NCI-H748 treated with DMSO at 0.1 percent for 48 hours (cell line): Measurements from ENCODE around the gene P2RX3.

Source experiments
- DNase-seq: peaks from one replicate; lab custom pipeline; 2025; lab: John Stamatoyannopoulos, UW

The P2RX3 gene

DNA sequence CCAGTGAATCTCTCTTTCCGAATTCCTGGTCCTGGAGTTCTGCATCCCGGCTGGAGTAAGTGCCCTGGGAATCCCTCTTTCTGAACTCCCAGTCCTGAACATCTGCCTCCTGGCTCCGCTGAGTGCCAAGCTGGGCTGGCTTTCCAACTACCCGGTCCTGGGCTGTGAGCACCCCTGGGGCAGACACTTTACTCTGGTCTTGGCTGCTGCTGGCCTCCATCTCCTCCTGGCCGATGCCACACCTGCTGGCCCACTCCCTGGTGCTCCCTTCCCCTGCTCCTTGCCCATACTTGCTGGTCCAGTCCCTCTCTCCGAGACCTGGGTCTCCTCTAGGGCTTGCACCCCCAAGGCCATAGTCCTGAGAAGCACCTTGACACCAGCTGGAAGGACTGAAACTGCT lies 28.1 kb upstream of the P2RX3 start:
- DNase-seq = no peak

DNA sequence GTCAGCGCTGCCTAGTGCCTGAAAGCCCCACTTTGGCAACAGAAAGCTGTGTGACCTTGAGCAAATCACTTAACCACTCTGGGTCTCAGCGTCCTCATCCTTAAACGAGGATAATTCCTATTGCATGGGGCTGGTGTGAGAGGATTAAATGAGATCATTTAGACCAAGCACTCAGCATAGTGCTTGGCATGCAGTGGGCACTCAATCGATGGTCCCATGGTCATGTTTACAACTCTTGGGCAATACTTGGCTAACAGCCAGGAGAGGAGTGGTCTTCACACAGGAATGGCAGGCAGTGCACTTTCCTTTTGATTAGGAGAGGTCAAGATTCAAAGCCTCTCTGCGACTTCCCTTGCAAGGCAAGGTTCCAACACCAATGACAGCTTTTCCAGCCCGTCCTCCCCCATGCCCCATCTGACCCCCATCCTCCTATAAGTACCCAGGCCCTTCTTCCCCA lies 27.5 kb upstream of the P2RX3 start:
- DNase-seq = peak; percentile 23

DNA sequence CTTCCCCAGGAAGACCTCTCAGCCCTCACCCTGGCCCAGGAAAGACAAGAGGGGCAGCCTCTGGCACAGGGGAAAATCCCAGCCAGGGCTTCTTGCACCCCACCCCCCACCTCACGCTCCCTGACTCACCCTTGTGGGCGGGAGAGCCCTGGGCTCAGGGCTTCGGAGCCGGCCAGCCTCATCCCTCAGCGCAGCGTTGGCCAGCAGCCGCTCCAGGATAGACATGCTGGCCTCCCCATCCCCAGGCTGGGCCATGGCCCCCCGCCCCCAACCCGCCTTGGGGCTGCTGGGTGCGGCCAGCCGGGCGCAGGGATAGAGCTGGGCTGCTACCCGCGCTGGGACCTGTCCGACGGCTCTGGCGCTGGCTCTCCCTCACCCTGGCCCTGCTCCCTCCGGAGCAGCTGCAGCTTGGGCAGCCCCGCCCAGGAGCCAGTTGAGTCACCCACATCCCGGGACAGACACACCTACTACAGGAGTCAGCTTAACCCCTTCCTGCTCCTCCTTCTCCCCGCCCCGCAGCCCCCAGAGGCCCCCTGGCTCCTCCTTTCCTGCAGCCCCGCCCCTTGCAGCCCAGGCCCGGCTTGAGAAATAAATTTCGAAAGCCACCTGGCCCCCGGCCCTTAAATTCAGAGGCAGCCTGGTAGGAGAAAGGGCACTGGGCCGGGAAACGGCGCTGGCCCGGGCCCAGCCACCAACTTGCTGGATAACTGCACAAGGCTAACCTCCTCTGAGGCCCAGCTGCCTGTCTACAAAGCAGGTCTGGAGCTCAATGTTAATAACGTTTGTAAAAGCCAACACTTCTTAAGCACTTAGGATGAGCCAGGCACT lies 26.8 kb upstream of the P2RX3 start:
- DNase-seq = no peak

DNA sequence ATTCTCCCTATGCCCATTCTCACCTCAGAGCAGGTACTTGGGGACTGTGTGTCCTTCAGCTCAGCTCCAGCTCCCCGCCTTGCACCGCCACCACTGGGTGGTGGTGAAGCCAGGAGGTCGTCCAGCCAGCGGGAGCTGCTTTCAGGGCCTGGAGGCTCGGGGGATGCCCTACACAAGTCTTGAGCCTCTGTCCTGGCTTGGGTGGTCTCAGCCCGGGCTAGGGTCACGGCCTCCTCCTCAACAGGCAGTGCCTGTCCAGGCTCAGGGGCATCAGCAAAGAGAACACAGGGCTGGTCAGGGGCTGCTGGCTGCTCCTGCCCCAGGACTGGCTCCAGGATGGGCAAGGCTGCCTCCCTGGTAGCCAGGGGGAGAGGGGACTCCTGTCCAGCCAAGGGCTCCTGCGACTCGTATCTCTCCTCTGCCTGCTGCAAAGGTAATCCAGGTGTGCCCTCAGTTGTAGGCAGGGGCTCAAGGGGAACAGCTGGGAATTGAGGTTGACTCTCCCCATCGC lies 25.6 kb upstream of the P2RX3 start:
- DNase-seq = no peak

DNA sequence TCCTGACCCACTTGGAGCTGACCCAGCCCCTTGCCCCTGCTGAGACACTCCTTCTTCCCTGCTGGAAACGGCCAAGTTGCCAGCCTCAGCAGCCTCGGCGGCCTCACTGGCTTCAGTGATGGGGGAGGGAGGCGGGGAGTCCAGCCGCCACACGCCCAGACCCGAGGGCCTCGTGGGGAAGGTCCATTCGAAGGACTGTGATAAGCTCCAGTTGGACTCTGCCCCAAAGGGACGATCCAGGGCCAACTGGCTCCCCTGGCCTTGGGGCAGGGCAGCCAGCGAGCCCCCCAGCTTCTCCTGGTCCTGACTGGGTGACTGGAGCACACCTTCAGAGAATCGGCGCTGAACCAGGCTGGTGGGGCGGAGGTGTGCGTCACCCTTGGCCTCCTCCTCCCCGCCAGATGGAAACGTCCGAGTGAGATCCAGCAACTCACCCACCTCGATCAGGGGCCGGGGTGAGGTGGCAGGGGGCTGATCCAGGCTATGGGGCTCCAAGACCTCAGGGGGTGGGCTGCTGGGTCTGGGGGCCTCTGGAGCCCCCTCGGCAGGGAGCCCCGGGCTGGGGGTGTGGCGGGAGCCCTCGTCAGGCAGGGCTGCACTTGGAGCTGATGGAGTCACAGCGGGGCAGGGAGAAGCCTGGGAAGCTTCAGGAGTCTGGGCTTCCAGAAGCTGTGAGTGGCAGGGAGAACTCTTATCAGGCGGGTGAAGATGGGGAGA lies 24.9 kb upstream of the P2RX3 start:
- DNase-seq = no peak

DNA sequence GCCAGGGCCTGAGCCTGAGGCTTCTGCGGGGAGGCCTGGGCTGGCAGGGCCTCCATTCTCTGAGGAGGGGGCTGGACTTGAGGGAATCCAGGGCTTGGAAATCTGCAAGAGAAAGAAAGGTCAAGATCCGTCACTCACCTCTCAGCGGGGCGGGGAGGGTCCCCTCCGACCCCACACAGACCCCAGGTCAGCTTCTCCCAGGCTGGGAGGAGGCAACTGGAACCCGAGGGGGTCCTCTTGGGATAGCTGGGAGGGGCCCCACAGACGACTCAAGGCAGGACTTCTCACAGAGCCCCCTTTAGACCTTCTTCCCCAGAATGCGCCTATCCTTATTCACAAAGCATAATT lies 24.4 kb upstream of the P2RX3 start:
- DNase-seq = no peak

DNA sequence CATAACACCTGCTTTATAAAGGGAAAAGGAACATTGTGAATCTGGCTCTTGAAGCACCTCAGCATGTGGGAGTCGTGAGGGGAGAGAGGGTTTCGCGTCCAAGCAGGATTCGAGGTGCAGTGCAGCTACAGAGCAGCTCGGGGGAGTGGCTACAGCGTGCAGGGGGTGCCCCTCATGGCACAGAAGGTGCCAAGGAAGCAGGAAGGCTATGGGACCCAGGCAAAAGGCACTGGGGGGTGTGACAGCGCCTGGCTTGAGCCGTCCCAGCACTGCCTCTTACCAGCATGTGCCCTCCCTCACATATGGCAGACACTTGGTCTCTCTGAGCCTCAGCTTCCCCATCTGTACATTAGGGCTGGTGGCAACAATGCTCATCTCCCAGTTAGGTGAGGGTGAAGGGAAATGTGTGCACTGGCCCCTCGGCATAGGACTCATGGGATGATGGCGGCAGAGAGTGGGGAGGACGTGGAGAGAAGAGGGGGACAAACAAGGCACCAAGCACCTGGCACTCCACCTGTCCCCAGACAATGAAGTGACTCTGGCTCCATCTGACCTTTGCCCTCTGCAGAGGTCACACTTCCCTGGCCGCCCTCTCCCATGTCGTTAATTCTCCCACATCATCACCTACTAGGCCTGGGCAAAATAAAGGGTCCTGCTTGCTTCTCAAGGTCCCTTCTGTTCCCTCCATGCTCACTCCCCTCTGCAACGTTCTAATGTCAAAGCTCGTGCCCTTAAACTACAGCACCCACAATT lies 23.8 kb upstream of the P2RX3 start:
- DNase-seq = no peak

DNA sequence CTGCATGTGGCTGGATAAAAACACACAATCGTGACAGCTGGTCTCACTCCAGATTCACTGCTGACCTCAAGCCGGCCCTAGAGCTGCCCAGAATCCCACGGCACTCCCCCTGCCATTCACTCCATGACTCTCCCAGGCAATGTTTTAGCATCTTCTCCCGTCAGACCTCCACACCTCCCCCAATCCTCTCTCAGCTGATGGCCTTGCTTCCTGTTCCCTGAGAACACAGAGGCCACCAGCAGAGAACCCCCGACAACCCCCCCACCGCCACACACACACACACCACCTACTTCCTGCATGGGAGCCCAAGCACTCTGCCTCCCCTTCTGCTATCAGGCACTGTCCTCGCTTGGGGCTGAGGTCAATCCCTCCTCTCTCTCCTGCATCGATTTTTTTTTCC lies 22.7 kb upstream of the P2RX3 start:
- DNase-seq = no peak

DNA sequence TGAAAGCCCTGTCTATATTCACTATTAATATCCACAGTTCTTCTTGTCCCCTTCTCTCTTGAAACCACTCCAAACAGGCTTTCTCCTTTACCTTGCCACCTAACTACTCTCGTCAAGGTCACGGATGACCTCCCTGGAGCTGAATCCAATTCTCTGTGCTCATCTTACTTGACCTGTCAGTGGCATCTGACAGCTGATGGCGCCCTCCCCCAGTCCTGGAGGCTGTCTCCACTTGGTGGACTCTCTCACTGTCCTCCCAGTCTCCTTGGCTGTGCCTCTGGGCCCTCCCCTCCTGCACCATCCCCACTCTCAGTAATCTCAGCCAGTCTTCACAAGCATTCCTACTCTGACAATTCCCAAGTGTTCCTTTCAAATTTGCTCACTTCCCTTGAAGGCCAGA lies 22.1 kb upstream of the P2RX3 start:
- DNase-seq = no peak

DNA sequence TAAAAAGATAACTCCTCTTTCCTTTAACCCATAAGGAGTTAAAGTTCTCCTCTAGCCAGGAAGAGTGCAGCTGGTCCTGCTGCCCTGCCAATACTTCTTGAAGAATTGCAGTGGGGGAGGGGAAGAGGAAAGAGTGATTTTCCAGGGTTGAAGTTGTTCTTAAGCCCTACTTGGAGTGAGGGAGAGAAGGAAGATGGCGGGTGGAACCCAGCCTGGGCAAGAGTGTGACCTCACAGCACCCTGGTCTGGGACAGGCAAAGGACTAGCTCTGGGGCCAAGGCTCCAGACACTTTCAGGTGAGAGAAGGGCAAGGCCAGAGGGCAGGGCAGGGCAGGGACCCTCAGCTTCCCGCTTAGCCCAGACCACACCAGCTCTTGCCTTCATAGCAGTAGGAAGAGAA lies 20.0 kb upstream of the P2RX3 start:
- DNase-seq = no peak

DNA sequence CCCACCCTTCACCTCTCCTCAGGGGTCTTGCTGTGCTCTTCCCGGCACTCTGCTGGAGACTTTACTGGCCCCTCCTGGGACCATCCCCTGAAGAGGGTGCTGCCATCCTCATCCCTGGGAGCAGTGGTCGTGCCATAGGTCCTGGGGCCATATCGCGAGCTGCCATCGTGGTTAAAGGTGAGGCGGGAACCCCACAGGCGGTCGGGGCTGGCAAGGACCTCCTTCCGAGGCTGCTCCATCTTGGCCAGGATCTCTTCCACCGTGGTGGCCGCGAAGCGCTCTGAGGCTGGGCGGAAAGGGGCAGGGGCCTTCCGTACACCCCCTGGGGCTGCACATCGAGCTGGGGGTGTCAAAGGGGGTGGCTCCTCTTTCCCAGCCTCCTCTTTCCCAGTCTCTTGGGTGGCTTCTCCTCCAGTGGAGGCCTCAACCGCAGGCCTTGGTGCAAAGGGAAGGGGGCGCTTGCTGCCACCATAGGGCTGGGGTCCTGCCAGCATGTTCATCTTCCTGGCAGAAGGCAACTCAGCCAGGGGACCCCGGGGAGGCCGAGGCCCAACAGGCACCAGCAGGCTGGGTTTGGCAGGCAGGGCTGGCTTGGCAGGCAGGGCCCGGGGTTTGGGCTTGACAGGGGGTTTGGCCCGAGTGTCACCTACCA lies 18.0 kb upstream of the P2RX3 start:
- DNase-seq = no peak

DNA sequence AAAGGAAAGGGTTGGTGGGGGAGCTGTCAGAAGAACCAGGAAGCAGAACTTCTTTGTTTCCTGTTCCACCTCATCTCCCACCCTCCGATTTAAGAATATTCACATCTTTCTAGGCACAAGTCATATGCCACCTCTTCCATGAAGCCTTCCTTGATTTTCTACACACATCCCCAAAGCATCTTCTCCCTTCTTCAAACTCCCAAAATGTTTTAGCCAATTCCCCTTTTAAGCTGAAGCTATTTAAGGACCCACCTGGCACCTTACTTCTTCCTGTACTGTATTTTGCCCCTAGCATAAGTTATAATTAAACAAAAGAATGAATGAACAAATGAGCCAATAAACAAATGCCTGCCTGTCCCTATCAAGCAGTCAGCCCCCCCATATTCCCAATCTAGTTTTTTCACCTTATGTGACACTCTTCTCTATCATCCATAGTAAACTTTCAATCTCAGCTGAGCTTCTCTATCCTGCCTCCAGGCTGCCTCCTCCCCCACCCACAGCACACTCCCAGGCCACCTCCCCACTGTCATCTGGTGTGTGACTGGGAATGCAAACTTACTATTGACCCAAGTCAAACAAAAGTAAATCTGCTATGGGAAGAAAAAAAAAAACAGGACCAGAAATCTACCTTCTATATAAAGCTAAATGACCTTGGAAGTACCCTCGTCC lies 17.3 kb upstream of the P2RX3 start:
- DNase-seq = no peak

DNA sequence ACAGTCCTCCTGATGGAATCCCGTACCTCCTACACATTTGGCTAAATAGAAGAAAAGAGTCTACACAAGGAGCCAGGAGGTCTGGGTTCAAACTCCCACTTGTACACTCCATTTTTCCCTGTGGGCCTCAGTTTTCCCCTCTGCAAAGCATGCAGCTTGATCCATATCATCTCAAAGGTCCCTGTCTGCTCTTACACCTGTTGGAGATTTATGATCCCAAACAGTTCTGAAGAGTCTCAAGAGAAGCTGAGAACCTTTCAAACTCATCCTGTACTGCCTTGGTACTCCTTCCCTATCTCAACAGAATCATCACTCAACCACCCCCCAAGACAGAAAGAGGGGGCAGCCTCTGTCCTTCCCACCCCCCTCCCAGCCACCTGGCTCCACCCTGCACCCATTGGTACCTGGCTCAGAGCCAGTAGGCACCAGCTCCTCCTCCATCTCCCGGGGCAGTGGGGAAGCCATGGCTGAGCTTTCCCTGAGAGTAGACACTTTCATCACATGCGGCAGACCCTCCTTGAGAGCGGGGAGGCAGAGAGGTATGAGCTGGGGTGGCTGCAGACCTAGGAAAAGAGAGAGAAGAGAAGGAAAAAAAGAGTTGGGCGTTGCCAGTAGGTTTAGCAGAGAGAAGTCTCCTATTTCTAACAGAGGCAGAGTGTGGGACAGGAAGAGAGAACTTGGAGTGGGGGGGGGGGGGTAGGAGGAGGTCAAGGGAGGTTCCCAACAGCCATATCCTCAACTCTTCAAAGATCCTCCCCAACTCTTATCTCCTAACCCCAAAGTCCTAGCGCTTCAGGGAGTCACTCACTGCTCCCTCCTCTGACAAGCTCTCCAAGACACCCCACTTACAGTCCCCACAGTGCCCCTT lies 16.5 kb upstream of the P2RX3 start:
- no peak for DNase-seq

DNA sequence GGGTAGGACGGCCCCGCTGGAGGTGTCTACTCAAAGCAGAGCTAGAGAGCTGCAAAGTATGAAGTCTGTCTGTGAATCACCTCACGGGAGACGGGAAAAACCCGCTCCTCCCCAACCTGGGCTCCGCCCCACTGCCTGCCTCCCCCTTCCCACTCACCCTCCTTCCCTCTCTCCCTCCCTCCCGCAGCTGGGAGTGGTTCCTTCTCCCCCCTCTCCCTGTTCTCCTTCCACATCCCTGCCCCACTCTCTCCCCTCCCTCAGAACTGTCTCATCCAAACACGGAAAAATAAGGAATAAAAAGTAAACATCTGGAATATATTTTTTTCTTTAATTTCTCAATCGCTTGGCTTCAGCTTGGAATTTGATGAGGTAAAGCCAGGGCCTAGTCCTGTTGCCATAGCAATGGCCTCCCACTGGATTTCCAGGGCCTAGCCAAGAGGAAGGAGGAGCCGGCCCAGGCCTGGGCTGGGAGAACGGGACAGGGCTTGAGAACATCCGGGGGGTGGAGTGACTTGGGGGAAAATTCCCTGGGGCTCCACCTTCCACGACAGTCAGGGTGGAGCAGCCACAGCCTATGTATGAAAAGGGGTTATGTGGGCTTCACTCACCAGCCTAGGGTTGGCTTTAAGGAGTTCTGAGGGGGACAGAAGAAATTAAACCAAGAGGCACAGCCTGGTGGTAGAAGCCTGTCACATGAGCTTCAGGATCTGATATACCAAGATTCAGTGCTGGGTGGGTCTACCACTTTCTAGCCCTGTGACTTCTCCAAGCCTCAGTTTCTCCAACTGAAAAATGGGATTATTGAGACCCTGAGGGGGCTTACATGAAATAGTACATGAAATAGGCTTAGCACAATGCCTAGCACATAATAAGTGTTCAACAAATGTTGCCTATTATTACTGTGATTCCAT lies 15.6 kb upstream of the P2RX3 start:
- peak; percentile 12 for DNase-seq

DNA sequence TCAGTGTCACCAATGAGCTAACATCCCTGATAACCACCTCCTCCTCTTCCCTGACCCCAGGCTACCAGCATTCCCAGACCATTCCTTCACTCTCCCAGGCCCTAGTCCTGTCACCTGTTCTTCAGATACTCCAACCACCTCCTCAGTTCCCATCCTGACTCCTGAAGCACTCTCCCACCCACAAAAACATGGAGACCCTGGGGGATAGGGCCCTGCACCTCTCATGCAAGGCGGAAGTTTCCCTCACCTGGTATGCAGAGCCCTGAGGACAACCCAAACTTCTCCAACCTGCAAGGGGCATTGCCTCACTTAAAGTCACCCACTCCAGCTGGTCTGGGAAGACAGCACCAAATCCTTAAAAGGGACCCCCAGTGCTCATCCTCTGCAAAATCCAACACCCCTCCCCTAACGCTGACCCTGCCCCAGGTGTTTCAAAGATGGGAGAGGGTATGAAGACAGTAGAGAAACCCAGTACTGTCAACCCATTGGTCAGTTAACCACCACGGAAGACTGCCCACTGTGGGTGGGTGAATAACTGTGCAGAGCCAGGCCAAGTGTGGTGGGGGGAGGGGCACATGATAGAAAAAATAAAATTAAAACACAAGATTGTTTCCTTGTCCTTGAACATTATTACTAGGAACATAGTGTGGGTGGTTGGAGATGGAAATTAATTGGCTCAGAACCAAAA lies 14.8 kb upstream of the P2RX3 start:
- no peak for DNase-seq

DNA sequence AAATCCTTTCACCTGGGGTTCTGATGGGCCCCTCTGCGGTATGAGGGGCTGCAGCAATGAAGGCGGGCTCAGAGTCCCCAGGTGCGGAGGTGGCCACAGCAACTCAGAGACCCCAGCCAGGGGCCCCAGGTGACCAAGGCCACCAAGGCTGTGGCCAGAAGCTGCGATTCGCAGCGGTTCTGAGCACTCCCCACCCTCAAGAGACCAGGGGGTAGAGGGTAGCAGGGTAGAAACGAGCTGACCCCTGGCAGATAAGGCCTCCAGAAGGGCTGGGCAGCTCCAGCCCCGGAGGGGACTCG lies 14.3 kb upstream of the P2RX3 start:
- no peak for DNase-seq

DNA sequence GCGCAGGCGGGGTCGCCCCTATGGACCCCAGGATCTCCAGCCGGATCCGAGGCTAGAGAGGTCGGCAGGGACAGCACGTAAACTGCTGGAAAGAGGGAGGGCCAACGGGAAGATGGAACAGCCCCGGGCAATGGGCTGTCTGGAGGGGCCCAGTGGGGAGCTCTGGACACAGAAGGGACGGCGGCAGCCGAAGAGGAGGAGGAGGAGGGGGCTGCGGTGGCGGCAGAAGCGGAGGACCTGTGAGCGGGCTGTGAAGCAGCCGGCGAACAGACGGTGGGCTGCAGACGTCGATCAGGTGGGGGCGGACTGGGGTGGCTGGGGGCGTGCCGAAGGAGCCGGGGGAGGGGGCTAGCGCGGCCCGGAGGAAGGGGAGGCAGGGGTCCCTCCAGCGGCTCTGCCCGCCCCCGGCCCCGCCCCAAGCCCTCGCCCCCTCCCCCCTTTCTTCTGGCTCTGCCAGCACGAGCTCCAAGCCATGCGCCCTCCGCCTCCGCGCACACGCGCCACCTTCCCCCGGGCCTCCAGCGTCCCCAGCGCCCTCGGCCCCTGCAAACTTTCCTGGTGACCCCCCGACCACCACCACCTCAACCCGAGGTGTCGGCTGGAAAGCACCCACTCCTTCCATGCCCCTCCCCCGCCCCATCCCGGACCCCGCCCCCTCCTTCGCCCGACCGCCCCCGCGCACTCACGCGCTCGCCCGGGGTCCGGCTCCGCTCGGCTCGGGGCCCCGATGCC lies 13.8 kb upstream of the P2RX3 start:
- DNase-seq = peak; percentile 10
